GM21423 (cell line): ENCODE measurements around the gene PTGFRN.
"Not testable (repeated sequence)": the region's sequence is repeated elsewhere in the genome, so short reads cannot be mapped to it uniquely, and the experiment has no call there.

Experiments
- ATAC-seq: cut with Tn5 transposase; IDR thresholded peaks from one replicate; pipeline ENCODE4 v1.9.1; 2021; ENCODE audit warnings: mild to moderate bottlenecking, moderate library complexity; ENCODE audit not compliant: unreplicated experiment

Gene PTGFRN

DNA sequence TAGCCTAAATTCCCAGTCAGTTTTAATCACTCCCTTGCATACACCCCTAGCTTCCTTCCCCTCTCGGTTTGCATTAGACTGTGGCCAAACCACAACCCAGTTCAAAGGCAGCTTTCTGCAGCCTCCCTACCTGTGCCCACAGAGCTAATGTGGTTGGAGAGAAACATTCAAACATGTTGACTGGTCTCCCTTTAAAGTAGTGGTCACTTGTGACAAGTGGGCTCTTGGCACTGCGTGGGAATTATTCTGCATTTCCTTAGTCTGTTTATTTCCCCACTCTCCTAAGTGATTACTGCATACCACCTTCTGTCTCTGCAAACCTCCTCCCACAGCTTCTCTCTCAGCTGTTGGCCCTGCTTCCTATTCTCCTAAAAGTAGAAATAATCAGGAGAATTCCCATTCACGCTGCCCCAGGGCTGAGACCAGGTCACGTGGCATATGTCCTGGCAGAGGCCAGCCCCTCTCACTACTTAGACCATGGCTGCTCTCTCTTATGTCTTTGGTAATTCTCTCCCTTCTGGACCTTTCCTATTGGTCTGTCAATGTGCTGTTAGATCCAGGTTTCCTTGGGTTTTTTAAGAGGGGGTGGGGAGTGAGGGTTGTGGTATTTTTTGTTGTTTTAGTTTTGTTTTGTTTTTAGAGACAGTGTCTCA lies 53.4 kb downstream of the PTGFRN start:
- ATAC-seq, result no peak

DNA sequence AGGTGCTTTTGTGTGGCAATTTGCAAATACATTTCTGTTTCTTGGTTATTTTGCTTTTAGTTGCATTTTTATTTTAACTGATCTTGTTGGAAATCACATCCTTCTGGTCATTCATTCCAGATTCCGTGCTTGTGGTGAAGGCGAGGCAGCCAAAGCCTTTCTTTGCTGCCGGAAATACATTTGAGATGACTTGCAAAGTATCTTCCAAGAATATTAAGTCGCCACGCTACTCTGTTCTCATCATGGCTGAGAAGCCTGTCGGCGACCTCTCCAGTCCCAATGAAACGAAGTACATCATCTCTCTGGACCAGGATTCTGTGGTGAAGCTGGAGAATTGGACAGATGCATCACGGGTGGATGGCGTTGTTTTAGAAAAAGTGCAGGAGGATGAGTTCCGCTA lies 57.1 kb downstream of the PTGFRN start:
- ATAC-seq, result no peak

DNA sequence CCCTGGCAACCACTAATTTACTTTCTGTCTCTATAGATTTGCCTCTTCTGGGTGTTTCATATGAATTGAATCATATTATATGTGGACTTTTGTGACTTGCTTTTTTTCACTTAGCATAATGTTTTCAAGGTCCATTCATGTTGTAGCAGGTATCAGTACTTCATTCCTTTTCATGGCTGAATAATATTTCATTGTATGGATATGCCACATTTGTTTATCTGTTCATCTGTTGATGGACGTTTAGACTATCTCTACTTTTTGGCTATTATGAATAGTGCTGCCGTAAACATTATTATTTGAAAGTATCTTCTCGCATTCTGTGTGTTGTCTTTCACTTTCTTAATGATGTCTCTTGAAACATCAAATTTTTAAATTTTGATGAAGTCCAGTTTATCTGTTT lies 59.0 kb downstream of the PTGFRN start:
- ATAC-seq, result no peak

DNA sequence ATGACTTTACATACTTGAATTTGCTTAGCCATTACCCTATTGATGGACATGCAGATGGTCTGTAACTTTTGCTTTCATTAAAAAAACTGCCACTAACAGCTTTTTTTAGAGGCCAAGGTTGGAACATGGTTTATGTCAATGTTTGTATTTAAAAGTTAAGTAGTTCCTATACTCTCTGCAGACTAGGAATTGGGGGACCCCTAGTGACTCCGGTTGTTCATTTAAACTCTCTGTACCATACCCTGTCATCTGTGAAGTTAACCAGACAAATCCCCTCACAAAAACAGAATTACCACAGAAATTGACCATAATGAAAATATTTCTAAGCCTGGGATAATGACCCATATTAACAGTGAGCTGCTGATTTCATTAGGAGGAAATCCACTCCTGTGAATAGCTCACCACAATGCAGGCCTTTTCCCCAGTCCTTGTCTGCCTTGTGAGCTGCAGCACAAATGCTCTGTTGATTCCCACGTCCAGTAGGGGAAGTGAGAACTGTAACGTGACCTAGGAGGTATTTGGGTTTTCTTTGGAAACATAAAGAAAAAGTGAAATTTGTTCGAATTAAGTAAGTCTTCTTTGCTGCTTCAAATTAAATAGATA lies 61.6 kb downstream of the PTGFRN start:
- no peak for ATAC-seq

DNA sequence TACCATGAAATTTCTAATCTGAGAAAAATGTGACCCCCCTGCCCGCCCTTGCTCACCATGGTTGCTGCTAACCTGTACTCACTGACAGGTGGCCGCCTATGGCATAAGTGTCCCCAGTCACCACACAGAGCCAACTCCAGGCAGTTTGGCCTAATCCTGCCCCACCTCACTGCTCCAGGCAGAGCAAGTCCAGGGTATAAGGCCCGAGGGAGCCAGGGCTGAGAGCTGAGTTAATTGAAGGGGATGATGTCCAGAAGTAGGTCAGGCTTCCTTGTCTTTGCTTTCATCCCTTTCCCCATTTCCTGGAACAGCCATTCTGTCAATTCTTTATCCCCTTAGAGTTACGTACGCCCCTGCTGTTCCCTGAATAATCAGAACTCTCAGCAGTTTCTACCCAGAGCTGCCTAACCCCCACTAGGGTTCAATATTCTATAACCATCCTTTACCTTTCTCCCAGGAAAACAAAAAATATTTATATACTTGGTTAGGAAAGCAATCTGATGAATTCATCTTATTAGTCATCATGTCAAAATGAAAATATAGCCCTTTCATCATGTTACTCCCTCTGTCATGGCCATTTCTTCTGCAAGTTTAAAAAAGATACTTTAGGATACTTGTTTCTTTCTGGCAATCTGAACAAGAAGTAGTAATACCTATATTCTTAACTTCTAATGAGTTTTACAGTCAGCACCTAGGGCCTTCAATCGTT lies 62.4 kb downstream of the PTGFRN start:
- no peak for ATAC-seq

DNA sequence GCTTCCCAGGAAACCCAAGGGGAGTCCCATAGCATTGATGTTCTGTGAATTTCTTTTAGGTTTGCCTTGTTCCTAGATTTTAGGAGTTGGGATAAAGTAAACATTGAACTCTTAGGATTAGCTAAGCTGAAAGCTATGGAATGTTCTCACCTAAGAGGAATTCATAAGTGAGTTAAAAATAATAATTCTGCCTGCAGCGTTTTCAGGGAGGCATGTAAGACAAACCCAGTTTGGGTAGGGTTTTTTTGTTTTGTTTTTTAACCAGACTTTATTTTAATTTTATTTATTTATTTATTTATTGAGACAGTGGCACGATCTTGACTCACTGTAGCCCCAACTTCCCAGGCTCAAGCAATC lies 62.9 kb downstream of the PTGFRN start:
- ATAC-seq, result no peak

- not testable (repeated sequence) for ATAC-seq
Observed at GRCh38 chr1:116980309-116980708, 70.6 kb downstream of the PTGFRN start.

- ATAC-seq, result no peak
Observed at GRCh38 chr1:116981521-116982037, 71.9 kb downstream of the PTGFRN start.

DNA sequence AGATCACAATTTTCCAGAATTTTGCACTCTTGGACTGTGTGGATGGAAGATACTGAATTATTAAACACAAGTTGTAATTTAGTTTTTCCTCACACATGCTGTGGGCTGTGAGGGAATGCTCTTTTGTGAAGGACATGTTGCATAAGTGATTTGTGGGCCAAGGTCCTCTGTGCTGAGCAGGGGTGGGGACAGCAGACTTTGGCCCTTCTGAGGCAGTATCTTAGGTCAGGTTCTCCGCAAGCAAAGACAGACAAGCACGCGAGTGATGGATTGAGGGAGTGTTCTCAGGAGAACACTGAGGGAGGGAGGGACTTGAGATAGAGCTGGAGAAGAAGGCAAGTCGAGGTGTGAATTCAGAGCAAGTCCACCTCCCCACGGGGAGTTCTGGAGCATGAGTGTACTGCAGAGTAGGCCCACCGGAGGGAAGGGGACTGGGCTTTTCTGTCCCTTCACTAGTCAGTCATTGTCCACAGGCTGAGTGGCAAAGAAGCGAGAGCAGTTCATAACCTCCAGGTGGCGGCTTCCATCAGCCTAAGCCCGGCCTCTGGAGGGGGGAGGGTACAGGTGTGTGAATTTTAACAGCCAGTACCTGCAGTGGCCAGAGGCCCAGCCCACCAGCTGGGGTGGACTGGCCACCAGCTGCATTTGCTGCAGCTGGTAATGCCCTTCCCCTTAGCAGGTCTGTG lies 72.7 kb downstream of the PTGFRN start:
- no peak for ATAC-seq

GRCh38 chr1:116983112-116983511 lies 73.4 kb downstream of the PTGFRN start:
- ATAC-seq, result no peak

DNA sequence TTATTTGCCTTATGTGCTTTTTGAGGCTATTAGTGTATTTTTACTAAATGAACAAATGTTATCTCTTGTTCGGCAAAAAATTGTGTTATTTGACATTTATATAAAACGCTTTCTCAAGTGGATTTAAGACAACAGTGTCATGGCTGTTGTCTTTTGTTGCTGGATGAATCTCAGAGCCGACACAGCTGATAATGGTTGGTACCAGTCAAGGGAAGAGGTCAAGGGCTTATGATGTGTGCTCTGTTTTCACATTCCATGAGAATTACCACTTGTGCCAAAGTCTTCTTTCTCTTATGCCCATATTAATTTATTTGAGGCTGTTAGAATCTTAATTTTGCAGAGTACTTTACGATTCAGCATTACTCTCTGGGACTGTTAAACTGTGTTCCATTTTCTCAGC lies 74.0 kb downstream of the PTGFRN start:
- no peak for ATAC-seq

DNA sequence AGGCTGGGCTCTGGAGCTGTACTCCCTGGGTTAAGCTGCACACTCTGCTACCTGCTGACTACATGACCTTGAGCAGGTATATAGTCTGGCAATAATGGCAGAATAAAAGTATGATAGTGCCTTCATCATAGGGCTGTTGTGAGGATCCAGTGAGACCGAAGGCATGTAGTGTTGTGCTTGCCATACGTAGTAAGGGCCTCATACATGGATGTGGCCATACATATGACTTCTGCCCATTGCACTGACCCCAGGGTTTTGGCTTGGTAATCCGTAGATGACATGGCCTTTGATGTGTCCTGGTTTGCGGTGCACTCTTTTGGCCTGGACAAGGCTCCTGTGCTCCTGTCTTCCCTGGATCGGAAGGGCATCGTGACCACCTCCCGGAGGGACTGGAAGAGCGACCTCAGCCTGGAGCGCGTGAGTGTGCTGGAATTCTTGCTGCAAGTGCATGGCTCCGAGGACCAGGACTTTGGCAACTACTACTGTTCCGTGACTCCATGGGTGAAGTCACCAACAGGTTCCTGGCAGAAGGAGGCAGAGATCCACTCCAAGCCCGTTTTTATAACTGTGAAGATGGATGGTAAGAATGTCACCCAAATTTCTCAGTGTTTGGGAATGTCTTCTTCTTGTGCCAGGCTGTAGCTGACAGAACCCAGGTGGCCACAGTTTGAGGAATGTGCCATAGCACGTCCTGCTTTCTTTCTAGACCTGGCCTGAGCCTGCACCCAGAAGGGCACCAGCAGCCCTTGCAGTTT lies 74.9 kb downstream of the PTGFRN start:
- no peak for ATAC-seq

DNA sequence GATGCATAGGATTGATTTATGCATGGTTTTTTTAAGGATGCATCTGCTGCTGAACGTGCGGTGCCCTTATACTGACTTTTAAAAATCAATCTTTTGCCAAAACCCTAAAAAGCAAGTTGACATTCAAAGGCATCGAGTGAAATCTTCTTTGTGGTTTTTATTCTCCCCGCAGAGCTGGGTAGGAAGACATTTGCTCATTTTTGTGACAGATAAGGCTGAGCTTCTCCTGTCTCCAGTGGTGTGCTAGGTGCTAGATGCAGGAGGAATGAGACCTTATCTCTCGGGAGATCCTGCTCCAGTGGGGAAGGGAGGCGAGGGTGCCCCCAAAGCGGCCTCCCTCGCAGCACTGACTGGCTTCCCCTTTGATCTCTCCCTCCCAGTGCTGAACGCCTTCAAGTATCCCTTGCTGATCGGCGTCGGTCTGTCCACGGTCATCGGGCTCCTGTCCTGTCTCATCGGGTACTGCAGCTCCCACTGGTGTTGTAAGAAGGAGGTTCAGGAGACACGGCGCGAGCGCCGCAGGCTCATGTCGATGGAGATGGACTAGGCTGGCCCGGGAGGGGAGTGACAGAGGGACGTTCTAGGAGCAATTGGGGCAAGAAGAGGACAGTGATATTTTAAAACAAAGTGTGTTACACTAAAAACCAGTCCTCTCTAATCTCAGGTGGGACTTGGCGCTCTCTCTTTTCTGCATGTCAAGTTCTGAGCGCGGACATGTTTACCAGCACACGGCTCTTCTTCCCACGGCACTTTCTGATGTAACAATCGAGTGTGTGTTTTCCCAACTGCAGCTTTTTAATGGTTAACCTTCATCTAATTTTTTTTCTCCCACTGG lies 76.9 kb downstream of the PTGFRN start:
- ATAC-seq, result no peak

DNA sequence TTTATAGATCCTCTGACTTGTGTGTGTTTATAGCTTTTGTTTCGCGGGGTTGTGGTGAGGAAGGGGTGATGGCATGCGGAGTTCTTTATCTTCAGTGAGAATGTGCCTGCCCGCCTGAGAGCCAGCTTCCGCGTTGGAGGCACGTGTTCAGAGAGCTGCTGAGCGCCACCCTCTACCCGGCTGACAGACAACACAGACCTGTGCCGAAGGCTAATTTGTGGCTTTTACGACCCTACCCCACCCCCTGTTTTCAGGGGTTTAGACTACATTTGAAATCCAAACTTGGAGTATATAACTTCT lies 77.5 kb downstream of the PTGFRN start:
- no peak for ATAC-seq

GRCh38 chr1:116988248-116988647 lies 78.5 kb downstream of the PTGFRN start:
- ATAC-seq, result no peak

GRCh38 chr1:116988908-116989307 lies 79.2 kb downstream of the PTGFRN start:
- no peak for ATAC-seq

DNA sequence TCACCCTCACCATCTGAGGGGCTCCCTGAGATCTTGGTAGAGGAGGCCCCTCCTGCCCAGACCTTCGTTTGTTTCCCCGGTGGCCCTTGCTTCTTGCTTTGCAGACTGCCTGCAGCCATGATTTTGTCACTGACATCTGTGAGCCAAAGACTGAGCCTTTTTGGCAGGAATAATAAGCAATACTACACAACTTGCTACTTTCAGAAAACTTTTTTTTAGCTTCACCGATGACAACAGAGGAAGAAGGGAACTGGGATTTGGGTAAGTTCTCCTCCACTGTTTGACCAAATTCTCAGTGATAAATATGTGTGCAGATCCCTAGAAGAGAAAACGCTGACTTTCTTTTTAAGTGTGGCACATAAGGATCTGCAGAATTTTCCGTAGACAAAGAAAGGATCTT lies 80.1 kb downstream of the PTGFRN start:
- ATAC-seq, result no peak

DNA sequence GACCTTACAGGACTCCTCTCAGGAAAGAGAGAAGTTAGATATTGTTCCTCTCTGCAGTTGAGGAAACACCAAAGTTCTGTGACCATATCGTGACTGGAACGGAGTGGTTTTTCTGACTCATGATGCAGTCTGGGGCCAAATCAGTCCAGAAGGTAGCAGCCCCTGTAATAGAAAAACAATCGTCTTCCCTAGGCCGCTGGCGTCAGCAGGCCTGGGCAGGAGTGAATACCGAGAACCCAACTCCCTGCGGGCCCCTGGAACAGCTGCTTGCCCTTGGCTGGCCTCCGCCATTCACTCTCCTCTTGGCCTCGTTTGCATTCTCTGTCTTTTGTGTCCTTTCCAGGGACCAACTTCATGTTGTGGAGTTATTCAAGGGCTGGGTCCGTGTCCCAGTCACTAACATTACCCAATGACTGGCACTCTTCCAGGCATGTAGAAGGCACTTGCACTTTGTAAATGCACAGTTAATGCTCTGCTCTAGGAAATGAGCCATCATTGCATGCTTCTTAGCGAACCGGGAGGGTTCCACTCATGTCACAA lies 81.0 kb downstream of the PTGFRN start:
- ATAC-seq, result no peak

DNA sequence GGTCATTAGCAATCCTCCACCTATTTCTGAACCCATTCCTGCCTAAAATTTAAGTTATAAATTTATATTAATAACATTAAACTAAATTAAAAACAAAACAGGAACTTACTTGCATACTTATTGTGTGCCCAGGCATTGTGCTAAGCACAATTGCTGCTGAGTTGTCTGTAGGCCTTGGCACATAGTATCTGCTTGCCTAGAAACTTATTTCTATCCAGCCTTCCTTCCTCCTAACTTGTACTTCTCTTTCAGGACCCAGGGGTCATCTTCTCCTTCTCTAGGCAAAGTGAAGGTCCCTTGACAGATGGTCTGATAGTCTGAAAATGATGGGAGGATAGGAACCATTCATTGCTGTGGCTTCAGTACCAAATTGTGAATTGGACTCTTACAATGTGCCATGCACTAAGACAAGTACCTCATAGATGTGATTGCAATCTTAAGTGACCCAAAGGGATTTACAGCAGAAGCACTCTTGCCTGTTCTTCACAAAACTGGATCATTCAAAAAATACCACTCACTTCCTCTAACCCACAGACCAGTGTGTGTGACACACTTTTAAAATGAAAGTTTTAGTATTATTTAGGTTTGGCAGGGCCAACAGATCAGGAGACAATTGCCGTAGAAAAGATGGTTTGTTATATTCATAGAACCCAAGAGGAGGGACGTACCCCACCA lies 81.6 kb downstream of the PTGFRN start:
- no peak for ATAC-seq
